NB4 (cell line): ENCODE results near the gene RNASEL.

Experiments
- DNase-seq: peaks from one replicate; pipeline ENCODE4 v3.0.0; 2010; ENCODE audit warnings: low read depth
- H3K4me3 ChIP-seq: one replicate; pipeline ENCODE4 v1.5.1; 2011; ENCODE audit warnings: mild to moderate bottlenecking, low read depth, low read length, moderate library complexity
- MAX ChIP-seq: IDR thresholded peaks from 2 replicates; pipeline ENCODE4 v1.6.1; 2011; ENCODE audit warnings: low read depth, low read length
- MYC ChIP-seq: IDR thresholded peaks from 2 replicates; pipeline ENCODE4 v1.6.1; 2011; ENCODE audit warnings: low read depth, low read length
- POLR2A ChIP-seq: IDR thresholded peaks from 2 replicates; pipeline ENCODE4 v1.6.1; 2011; ENCODE audit warnings: mild to moderate bottlenecking; ENCODE audit not compliant: insufficient read length; ENCODE audit errors: extremely low read depth
- TF ChIP-seq, protein P1 (sequence below): IDR thresholded peaks from one replicate; pipeline ENCODE4 v1.5.1; 2012; ENCODE audit warnings: low read depth, low read length

The RNASEL gene

GRCh38 chr1:182565537-182565936, 23.5 kb downstream of the RNASEL start:
- TF ChIP-seq, protein P1, sequence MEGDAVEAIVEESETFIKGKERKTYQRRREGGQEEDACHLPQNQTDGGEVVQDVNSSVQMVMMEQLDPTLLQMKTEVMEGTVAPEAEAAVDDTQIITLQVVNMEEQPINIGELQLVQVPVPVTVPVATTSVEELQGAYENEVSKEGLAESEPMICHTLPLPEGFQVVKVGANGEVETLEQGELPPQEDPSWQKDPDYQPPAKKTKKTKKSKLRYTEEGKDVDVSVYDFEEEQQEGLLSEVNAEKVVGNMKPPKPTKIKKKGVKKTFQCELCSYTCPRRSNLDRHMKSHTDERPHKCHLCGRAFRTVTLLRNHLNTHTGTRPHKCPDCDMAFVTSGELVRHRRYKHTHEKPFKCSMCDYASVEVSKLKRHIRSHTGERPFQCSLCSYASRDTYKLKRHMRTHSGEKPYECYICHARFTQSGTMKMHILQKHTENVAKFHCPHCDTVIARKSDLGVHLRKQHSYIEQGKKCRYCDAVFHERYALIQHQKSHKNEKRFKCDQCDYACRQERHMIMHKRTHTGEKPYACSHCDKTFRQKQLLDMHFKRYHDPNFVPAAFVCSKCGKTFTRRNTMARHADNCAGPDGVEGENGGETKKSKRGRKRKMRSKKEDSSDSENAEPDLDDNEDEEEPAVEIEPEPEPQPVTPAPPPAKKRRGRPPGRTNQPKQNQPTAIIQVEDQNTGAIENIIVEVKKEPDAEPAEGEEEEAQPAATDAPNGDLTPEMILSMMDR = no peak
- TF ChIP-seq MYC (no peak), MAX (no peak), POLR2A (no peak)
- DNase-seq = no peak
- H3K4me3 ChIP-seq = no peak overlapping the region

DNA sequence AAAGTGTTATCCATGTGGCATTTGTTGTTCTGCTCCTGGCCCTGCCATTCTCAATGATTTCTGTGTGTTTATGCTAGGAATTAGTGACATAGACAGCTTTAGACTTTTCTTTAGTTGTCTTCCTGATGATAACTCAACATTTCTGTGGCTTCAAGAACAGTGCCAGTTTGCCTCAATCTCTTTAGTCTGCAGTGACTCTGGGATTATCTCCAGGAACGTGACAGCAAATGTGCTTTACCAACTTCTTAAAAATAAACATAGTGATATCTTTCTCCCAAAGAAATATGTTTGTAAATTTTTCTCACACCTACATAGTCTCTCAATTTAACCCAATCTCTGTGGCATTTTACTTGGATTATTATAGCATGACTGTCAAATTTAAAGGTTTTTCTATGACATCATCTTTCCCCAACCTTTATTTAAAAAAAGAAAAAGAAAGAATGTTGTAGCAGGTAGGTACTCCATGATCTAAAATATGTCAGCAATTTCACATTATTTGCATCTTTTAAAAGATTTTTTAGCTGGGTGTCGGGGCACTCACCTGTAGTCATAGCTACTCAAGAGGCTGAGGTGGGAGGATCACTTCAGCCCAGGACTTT, 24.6 kb downstream of the RNASEL start:
- no peak for TF ChIP-seq MYC
- TF ChIP-seq, protein P1 = no peak
- no peak for TF ChIP-seq POLR2A
- TF ChIP-seq MAX = no peak
- no peak for DNase-seq
- no peak overlapping the region for H3K4me3 ChIP-seq

- DNase-seq = no peak
- TF ChIP-seq, protein P1 = no peak
- no peak for TF ChIP-seq POLR2A
- TF ChIP-seq MAX = no peak
- TF ChIP-seq MYC = no peak
- no peak overlapping the region for H3K4me3 ChIP-seq
Observed at GRCh38 chr1:182563095-182563494, 26.0 kb downstream of the RNASEL start.

DNA sequence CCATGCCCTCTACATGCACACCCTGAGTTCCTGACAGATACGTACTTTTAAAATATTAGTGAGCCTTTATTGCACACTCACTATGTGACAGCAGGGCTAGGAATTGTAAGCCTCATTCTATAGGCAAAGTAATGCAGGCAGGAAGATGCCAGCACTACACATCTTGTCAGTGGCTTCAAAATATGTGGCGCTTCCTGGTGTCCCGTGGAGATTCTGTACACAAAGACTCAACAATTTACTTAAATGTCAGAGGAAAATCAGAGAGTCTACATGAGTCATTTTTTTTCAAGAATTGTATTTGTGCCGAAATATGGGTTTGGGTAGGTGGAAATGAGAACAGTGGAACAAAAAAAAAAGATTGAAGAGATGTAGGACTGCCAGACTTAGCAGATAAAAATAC, 27.6 kb downstream of the RNASEL start:
- no peak for TF ChIP-seq MYC
- no peak for DNase-seq
- no peak overlapping the region for H3K4me3 ChIP-seq

- DNase-seq = no peak
- no peak overlapping the region for H3K4me3 ChIP-seq
- TF ChIP-seq POLR2A (no peak), MAX (no peak), MYC (no peak)
- TF ChIP-seq, protein P1 = no peak
Observed at GRCh38 chr1:182560392-182560984, 28.6 kb downstream of the RNASEL start.

- TF ChIP-seq POLR2A (no peak), MAX (no peak), MYC (no peak)
- TF ChIP-seq, protein P1 = no peak
- H3K4me3 ChIP-seq = no peak overlapping the region
- DNase-seq = no peak
Observed at GRCh38 chr1:182556279-182556678, 32.8 kb downstream of the RNASEL start.
